Endothelial cell of hepatic sinusoid (primary cell): Measurements from ENCODE around the gene MNX1.

ENCODE experiments used
- in situ Hi-C: cut with HindIII; loops from 2 replicates; pipeline ENCODE4 v1.10.0; 2017; ENCODE audit warnings: low sequenced_read_pairs

Gene MNX1

DNA sequence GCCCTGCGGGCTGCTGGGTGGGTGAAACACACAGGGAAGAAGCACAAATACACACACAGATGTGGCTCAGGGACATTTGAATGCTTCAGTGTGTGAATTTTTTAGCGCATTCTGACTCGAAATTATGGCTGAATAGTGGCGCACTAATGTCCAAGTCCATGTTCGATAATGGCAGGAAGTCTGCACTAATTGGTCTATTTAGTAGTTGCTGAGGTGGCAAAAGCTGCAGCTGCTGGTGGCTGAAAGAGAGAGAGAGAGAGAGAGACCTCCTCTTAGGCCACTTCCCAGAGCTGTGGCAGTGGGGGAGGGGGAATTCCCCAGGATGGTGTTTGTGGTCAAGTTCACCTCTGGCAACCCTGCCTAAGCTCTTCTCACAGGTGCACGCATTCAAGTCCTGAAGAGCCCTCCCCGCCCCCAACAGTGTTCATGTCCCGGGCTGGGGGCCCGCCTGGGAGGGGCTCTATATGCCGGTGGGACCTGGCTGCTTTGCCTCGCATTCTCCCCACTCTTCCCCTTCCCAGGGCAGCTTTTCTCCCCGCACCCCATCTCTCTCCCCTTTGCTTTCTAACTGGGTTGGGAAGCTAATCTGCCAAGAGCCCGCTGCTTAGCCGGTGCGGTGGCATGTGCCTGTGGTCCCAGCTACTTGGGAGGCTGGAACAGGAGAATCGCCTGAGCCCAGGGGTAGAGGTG lies 6.0 kb upstream of the MNX1 start:
- in situ Hi-C loops: no loop called here

DNA sequence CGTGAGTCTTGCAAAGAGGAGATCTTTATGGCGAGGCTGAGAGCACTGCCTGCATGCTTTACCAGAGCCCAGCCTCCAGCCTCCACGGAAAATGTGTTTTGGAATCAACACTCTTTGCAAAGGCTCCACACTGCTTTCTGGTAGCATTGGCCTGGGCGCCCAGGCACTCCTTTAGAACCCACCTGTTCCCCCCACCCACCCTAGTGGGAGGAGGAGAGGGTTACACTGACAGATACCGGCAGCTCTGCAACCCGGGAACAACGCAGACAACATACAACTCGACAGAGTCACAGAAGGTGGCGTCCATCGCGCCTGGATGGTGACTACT lies 5.5 kb upstream of the MNX1 start:
- in situ Hi-C loops: no loop called here

DNA sequence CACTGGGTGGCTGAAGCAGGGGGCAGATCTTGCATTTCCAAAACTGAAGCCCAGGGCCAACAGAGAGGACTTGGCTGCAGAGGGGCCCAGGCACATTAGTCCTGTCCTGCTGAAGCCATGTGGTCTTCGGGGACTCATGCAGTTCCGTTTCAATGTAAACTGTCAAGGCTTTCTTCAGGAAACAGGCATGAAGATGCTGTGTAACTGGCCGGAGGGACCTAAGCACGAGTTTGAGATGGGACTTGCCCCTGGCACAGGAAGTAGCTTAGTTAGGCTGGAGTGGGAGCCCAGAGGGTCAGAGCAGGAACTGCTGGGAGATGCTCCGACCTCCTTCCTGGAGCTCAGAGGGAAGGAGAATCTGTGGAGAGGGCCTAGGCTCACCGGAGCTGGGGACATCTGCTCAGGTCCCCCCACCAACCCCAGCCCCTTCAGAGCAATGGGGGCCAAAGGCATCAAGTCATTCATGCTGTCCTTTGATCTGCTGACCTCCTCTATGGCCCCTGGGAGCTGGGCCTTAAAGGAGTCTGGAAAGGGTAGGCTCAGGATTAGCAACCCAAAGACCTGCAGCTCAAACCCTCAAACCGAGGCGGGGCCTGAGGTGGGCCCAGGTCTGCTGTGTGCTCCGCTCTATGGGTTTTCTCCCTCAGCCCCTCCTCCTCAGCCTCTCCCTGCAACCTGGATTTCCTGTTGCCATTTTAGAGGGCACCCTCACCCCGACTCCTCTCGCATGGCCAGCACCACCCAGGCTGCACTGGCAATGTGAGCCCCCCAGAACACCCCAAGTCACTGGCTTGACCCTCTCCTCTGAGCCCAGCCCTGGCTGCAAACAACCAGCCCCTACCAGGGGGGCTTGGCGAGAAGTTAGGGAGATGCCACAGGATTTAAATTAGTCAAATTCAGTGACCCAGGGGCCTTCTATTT lies 4.4 kb upstream of the MNX1 start:
- in situ Hi-C loops: no loop called here

GRCh38 chr7:157013602-157014549 lies 3.4 kb upstream of the MNX1 start:
- in situ Hi-C loops: no loop called here

GRCh38 chr7:157013101-157013500 lies 2.6 kb upstream of the MNX1 start:
- in situ Hi-C loops: no loop called here

- in situ Hi-C loops: no loop called here
Measured at GRCh38 chr7:157012113-157012547, 1.7 kb upstream of the MNX1 start.

DNA sequence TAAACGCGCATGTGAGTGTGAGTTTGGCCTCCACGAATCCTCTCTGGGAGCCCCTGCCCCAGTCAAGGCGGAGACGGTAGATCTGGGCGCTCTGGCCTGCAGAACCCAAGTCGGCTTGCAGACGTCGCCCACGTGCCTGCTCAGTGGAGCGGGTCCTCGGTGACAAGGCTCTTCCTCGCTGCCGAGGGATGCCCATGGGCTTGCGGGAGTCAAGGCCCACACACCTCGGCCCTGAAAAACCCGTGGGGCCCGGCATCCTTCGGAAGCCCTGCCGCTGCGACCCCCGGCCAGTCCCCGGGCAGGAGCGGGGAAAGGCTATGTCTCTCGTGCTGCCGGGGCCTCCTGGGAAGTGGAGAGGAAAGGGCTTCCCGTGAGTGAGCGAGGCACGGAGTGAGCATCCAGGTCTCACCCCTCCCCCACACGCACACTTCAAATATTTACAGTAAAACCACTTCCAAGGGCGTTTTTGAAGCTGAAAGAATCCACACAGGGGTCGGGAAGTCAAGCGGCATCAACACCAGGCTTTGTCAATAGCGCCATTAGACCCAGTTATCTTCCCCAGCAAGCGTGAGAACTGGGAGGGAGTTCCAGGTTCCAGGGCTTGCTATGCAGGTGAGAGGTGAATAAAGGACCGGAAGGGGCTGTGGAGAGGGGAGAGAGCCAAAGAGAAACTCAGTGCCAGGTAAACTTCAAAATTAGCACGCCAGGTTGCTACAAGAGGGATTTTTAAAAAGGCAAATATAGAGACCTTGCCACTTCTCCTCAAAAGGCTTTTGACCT lies 1.1 kb upstream of the MNX1 start:
- in situ Hi-C loops: no loop called here

DNA sequence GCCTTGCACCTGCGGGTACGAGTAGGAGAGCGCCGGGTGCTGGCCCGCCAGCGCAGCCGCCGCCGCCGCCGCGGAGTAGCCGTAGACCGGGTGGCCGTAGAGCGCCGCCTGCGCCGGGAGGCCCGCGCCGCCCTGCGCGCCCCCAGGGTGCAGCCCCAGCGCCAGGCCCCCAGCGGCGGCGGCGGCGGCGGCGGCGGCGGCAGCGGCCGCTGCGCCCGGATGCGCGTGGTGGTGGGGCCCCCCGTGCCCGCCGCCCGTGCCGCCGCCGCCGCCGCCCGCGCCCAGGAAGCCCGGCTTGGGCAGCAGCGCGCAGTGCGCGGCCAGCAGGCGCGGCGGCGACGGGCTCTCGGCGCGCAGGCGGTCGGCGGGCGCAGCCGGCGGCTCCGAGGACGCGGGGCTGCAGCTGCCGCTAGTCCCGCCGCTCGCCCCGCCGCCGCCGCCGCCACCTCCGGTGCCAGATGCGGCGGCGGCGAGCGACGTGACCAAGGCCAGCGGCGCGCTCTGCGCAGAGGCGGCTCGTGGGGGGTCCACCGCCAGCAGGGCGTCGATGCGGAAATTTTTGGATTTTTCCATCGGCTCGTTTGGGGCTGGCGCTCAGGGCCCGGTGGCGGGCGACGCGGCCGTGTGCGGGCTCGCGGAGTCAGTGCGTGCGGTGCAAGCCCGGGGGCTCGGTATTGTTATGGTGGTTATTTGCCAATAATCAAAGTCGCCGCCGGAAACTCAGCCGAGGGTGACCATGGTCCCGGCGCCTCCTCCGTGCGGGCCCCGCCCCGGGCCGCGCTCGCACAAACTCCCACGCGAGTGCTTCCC lies 480 bp downstream of the MNX1 start:
- in situ Hi-C loops: no loop called here

DNA sequence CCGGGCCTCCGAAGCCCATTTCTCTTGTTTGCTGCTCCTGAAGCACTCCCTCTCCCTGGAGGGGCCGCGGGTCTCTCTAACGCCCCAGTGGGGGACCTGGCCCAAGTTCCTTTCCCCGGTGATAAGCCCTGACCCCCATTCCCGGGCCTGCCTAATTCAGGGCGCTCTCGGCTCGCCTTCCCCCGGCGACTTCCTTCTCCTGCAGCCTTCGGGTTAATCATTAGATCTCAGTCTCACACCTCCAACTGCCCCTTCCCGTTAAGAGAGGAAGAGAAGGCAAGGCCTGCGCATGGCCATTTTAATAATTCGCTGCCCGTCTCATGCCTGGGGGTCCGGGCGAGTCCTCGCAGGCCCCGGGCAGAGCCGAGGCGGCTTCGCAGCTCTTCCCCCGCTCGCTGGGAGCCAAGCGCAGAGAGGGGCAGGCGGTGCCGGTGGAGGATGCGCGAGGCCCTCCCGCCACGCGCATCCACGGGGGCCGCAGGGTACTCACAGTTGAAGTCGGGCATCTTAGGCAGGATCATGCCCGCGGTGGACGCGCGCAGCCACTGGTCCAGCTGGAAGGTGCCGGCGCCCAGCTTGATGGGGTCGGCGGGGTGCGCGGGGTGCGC lies 1.2 kb downstream of the MNX1 start:
- in situ Hi-C loops: no loop called here

GRCh38 chr7:157008206-157009169 lies 2.0 kb downstream of the MNX1 start:
- in situ Hi-C loops: no loop called here

DNA sequence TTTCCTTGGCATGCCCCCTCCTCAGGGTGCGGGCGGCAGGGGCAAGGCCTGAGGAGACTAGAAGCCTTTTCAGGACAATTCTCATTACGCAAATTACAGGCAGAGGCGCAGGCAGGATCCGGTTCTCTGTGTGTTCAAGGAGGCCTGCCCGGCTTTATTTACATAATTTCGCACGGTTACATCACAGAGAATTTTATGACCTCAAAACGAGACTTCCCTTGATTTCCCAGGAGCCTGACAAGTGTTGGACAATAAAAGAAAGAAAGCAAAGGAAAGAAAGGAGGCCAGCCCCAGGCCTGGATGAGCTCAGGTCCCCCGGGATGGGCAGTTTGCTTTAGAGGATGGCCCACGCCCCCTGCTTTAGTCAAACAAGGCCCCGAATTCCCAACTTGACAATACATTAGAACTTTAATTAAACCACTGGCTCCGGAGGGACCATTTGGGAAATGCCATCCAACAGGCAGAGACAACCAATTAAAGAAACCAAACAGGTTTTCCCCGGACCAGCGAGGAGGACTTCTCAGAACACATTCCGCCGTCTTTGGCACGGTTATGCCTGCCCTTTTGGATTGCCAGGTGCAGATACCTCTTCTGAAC lies 2.9 kb downstream of the MNX1 start:
- in situ Hi-C loops: no loop called here

DNA sequence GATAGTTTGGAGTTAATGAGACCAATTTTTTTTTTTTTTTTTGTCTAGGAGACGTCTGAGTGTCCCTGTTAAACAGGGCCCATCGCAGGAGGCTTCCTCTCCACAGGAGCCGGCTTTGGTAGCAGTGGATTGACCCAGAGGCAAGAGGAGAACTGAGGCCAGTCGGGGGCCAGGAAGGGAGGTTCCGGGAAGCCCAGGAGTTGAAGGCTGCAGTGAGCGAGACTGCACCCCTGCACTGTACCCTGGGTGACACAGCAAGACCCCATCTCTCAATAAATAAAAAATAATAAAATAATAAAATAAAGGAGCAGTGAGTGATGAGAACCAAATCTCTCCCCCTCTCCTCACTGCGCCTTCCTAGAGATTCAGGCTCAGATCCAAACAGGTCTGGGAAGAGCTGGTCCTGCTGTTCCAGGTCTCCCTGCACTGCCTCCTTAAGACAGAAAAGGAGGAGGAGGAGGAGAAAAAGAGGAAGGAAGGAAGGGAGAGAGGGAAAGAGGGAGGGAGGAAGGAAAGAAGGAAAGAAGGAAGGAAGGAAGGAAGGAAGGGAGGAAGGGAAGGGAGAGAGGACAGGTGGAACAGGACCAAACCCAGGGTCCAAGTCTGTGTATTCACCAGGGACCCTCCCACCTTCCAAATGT lies 3.5 kb downstream of the MNX1 start:
- in situ Hi-C loops: no loop called here

GRCh38 chr7:157006205-157006747 lies 4.2 kb downstream of the MNX1 start:
- in situ Hi-C loops: no loop called here

GRCh38 chr7:157005456-157006204 lies 4.8 kb downstream of the MNX1 start:
- in situ Hi-C loops: no loop called here

GRCh38 chr7:157004521-157005455 lies 5.7 kb downstream of the MNX1 start:
- in situ Hi-C loops: no loop called here
